ENCODE data around the gene ELL3.
A peak's percentile ranks its signal among the peaks of the same experiment; 100 is the strongest.

The ELL3 gene

GRCh38 chr15:43779016-43779415, 2.2 kb upstream of the ELL3 start:
- no peak for DNase-seq (ENCODE audit: low read depth)
- no peak for TF ChIP-seq CTCF (IDR thresholded peaks at IDR 0.05; ENCODE audit: insufficient read depth, low read depth, low read length, missing control alignments)
- no peak overlapping the region for H3K4me3 ChIP-seq (ENCODE audit: low read depth, low read length)

- peak; percentile 86 for TF ChIP-seq CTCF (IDR thresholded peaks at IDR 0.05; ENCODE audit: insufficient read depth, low read depth, low read length, missing control alignments)
- peak; percentile 93 for DNase-seq (ENCODE audit: low read depth)
- peak overlapping the region; percentile 70 for H3K4me3 ChIP-seq (ENCODE audit: low read depth, low read length)
Observed at GRCh38 chr15:43777267-43777914, 625 bp upstream of the ELL3 start.

- peak overlapping the region; percentile 70 for H3K4me3 ChIP-seq (ENCODE audit: low read depth, low read length)
- DNase-seq (ENCODE audit: low read depth): peak; percentile 90
- TF ChIP-seq CTCF (IDR thresholded peaks at IDR 0.05; ENCODE audit: insufficient read depth, low read depth, low read length, missing control alignments): no peak
Observed at GRCh38 chr15:43776101-43776717, 557 bp downstream of the ELL3 start.

GRCh38 chr15:43775411-43775965, 1.3 kb downstream of the ELL3 start:
- peak; percentile 14 for TF ChIP-seq CTCF (IDR thresholded peaks at IDR 0.05; ENCODE audit: insufficient read depth, low read depth, low read length, missing control alignments)
- H3K4me3 ChIP-seq (ENCODE audit: low read depth, low read length): peak overlapping the region; percentile 70
- no peak for DNase-seq (ENCODE audit: low read depth)

- no peak overlapping the region for H3K4me3 ChIP-seq (ENCODE audit: low read depth, low read length)
- no peak for DNase-seq (ENCODE audit: low read depth)
- TF ChIP-seq CTCF (IDR thresholded peaks at IDR 0.05; ENCODE audit: insufficient read depth, low read depth, low read length, missing control alignments): no peak
Observed at GRCh38 chr15:43774062-43774461, 2.7 kb downstream of the ELL3 start.

- no peak for DNase-seq (ENCODE audit: low read depth)
- no peak overlapping the region for H3K4me3 ChIP-seq (ENCODE audit: low read depth, low read length)
- TF ChIP-seq CTCF (IDR thresholded peaks at IDR 0.05; ENCODE audit: insufficient read depth, low read depth, low read length, missing control alignments): no peak
Observed at GRCh38 chr15:43772624-43773023, 4.1 kb downstream of the ELL3 start.

Data from GM12865 (cell line).